SKM-1 treated with dmso at 0.1 percent for 144 hours (cell line): Measurements from ENCODE around the gene B4GALT5.
"Not testable (repeated sequence)": the region's sequence is repeated elsewhere in the genome, so short reads cannot be mapped to it uniquely, and the experiment has no call there.

Experiments
- DNase-seq: peaks from one replicate; lab custom pipeline; 2025; ENCODE audit not compliant: unreplicated experiment; lab: John Stamatoyannopoulos, UW

Gene B4GALT5, protein sequence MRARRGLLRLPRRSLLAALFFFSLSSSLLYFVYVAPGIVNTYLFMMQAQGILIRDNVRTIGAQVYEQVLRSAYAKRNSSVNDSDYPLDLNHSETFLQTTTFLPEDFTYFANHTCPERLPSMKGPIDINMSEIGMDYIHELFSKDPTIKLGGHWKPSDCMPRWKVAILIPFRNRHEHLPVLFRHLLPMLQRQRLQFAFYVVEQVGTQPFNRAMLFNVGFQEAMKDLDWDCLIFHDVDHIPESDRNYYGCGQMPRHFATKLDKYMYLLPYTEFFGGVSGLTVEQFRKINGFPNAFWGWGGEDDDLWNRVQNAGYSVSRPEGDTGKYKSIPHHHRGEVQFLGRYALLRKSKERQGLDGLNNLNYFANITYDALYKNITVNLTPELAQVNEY

DNA sequence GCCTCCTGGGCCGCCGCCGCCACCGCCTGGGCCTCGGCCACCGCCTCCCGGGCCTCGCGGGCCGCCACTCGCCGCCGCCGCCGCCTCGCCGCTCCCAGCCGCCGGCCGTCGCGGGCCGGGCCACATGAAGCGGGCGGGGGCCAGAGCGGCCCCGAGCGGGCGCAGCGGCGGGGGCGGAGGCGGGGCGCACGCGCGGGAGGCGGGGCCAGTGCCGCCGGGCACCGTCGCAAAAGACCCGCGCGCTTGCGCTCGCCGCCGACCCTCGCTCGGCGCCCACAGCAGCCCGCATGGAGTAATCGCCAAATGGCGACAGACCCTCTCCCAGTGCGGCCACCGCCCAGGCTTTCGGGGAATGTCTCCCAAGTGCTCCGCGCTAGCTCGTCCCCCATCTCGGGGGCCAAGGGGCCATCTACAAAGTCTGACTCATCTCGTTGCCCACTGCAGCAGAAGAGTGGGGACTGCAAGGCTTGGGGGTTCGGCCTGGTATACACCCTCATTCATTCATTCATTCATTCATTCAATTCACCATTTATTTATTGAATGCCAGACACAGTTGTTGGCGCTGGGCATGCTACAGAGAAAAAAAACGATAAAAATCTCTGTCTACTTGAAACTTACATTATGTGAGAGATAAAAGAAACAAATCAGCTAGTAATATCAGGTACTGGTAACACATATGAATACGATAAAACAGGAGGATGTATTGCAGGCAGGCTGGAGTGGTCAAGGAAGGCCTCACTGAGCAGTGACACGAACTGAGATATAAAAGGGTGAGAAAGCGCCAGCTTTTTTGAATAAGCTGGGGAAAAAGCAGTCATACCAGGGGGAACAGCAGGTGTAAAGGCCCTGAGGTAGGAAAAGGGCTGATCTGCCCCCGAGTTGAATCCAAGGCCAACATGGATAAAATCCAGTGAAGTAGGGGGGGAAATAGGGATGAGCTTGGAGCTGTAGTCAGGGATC, at the start of gene B4GALT5:
TSS of gene B4GALT5 (minus strand) at position 126 of the 960 bp plus-strand sequence. CDS start 188 bp downstream, outside the sequence.
- DNase-seq, result peak; percentile 58

DNA sequence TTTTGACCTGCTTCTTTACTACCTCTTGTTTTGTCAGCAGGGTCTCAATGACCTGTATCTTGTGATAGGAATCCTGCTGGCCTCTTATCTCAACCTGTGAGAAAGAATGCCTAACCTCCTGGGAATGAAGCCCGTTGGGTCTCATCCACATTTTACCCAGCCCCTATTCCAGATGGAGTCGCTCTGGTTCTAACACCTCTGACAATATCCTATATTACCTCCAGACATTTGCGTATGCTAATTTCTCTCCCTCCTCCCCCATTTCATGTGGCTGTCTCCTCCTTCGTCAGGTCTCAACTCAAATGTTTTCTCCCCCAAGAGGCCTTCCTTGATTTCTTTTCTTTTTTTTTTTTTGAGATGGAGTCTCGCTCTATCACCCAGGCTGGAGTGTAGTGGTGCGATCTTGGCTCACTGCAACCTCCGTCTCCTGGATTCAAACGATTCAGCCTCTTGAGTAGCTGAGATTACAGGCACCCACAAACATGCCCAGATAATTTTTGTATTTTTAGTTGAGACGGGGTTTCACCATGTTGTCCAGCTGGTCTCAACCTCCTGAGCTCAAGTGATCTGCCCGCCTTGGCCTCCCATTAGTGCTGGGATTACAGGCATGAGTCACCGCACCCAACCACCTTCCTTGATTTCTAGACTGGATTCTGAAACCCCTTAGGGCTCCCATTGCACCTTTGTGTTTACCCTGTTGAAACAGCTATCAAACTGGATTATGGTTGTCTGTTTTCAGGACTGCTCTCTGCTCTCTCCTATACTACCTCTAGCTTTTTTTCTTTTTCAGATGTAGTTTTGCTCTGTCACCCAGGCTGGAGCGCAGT, 49.5 kb upstream of the B4GALT5 start:
- DNase-seq, result no peak

DNA sequence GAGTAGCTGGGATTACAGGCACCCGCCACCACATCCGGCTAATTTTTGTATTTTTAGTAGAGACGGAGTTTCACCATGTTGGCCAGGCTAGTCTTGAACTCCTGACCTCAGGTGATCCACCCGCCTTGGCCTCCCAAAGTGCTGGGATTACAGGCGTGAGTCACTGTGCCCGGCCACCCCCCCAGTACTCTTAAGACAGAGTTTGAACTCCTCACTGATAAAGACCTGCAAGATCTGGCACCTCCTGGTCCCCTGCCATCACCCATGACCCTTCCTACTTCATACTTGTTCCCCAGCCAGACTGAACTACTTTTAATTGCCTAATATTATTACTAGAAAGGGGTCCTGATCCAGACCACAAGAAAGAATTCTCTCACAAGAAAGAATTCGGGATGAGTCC, 48.2 kb upstream of the B4GALT5 start:
- DNase-seq, result not testable (repeated sequence)

DNA sequence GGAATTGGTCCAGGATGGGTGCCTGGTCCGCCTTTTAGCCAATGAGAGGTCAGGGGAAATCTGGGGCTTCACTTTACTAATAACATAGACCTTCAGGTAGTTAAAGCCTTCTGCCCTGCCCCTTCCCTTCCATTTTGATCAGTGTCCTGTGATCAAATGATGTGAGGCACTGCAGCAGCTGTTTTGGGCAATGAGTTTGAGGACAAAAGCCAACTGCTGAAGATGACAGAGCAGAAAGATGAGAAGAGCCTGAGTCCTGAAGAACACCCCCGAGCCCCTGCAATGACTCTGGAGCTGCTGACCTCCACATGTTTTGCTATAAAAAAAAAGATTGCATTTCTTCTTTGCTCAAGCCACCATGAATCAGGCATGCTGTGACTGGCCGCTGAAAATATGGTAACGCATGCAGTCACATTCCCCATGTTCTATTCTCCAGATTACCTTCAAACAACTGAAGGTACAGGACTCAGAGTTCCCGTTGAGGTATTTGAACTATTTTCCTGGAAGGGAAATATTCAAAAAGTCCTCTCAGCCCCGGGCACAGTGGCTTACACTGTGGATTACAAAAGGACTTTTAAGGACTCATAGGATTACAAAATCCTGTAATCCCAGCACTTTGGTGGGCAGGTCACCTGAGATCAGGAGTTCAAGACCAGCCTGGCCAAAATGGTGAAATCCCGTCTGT, 45.7 kb upstream of the B4GALT5 start:
- no peak for DNase-seq

DNA sequence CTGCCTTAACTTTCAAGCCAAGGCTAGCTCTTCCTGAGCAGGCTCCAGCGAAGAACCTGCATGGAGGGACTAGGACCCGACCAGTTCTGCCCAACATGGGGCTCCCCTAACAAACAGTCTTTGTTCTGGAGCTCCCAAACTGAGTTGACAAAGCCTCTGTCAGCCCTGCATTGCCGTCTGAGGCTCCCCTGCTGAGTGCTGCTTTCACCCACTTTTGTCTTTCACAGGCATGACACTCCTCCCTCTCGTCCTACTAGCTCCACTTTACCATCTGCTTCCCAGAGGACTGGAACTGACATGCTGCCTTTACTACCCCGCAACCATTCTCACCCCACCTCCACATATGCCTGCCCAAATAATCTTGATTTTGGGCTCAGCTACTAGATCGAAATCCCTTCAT, 45.1 kb upstream of the B4GALT5 start:
- DNase-seq, result no peak

DNA sequence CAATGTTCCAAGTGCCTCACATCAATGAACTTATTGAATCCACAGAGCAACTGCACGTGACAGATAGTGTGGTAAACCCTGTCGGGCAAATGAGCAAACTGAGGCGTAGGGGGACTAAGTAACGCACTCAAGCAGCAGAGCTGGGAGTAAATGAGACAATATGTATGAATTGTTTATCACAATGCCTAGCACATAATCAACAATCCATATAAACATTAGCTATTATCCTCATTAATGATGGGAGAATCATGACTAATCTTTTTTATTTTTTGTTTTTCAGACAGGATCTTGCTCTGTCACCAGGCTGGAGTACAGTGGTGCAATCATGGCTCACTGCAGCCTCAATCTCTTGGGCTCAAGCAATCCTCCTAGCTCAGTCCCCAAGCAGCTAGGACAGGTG, 43.9 kb upstream of the B4GALT5 start:
- no peak for DNase-seq

DNA sequence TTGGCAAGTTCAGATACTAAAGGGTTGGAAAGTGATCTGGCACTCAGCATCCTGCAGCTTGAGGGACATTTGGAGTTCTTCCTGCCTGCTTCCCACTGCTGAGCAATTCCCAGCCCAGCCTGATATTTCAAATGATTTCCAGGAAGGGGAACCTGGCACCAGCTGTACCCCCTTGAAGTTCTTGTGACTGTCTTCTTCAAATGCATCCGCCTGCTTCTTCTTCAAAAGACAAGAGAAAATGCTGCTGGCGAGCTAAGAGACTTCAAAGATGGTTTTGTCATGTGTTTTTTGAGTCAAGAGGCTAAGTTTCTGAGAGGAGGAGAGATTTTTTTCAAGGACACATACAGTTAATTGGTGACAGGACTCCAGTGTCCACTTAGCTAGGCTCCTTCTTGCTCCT, 42.6 kb upstream of the B4GALT5 start:
- DNase-seq, result no peak

DNA sequence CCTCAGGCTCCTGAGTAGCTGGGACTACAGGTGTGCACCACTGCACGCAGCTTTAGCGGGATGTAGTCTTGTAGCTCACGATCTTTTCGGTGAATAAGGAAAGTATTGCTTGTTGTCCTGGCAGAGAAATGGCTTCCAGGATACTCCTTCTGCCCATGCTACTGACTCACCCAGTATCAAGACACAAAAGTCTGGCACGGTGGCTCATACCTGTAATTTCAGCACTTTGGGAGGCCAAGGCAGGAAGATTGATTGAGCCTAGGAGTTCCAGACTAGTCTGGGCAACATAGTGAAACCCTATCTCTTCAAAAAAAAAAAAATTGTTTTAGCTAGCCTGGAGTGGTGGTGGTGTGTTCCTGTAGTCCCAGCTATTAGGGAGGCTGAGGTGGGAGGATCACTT, 40.9 kb upstream of the B4GALT5 start:
- no peak for DNase-seq

DNA sequence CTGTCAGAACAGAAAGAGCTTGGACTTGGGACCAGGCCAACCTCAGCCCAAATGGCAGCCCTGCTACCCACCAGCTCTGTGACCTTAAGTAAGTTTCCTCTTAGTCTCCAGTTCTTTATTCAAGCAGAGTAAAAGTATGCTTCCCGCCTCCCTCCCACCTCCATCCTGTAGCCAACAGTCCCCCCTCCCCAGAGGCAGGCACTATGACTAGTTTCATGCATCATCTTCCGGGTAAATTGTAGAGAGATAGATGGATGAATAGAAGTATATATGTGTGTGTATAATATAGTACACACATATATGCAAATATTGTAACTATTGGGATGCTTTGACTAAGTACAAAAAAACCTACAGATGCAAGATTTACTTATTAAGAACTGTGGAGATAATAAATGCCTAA, 39.5 kb upstream of the B4GALT5 start:
- no peak for DNase-seq

DNA sequence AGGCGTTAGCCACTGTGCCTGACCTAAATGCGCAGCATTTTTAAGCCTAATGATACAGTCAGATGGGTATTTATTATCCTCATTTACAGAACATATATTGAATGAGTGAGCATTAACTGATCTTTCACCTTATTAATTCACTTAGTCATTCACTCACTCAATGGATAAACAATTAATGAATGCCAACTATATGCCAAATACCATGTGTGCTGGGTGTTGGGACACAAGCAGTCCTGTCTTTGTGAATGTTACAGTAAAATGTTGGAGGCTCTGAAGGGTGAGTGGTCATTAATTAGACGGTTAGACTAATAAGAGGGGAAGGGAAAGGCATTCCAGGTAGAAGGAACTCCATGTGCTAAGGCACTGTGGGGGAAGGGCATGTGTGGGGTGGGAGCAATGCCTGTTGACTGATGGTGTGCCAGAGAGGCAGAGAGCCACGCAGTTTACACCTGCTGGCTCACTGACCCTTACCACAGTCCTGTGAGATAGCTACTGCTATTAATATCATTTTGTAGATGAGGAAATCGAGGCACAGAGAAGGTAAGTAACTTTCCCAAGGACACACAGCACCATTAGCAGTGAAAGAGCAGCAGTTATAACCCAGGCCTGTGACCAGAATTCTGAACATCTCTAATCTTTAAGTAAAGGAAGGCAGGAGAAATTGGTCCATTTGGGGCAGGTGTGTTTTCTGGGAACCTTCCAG, 38.7 kb upstream of the B4GALT5 start:
- DNase-seq, result no peak

DNA sequence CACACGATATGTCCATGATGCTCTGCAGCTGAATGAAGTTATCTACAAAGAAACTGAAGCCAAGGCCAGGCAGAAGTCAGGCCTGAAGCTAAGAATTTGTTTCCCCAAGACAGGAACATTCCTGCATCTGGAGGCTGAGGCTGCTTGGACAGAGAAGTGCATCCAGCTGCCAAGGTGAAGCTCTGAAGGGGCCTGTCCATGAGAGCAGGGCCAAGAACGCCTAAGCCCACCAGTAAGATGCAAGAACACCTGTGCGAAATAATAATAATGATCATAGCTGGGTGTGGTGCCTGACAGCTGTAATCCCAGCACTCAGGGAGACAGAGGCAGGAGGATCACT, 37.7 kb upstream of the B4GALT5 start:
- DNase-seq, result no peak

DNA sequence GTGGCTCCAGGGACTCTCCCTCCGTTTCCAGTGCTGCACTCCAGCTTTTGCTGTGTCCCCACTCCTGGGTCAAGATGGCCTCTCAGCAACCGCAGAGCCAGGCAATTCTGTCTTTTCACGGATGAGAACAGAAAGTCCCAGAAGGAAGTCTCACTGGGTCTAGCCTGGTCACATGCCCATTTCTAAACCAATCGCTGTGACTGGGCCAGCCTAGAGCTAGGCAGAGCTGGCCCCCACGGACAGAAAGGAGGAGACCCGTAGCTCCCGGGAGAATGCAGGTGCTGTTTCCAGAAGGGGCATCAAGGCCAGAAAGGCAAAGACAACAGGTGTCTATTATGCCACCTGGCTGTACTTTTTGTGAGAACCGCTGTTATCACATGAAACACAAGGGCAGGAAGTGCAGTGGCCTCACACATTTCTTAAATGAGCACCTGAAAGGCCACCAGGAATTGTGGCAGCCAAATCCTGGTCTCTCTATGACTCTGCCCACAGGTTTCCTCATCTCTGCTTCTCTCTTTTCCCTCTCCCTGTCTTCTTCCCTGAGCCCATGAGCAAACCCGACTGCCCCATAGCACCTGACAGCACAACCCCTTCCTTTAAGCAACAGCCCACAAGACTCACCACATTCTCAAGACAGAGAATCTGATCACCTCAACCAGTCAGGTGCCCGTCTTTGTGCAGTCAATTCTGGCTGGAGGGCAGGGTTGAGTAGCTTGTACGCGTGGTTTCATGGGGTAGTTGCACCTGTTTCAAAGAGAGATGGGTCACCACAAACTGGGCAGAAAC, 37.1 kb upstream of the B4GALT5 start:
- no peak for DNase-seq

DNA sequence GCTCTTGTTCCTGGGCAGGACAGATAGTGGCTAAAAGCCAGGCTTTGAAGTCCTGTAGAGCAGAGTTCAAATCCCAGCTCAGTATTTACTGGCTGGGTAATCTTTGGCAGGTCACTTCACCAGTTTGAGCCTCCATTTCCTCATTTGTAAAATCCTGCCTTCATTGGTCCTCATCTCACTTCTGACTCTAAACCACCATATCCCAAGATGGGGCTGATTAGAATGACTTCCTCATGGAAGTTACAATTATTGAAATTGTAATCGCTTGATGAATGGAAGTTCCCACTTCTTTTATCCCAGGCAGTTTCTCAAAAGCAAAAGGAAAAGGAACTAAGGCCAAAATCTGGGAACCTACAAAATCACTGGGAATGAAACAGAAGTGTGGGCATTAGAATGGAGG, 35.9 kb upstream of the B4GALT5 start:
- no peak for DNase-seq

DNA sequence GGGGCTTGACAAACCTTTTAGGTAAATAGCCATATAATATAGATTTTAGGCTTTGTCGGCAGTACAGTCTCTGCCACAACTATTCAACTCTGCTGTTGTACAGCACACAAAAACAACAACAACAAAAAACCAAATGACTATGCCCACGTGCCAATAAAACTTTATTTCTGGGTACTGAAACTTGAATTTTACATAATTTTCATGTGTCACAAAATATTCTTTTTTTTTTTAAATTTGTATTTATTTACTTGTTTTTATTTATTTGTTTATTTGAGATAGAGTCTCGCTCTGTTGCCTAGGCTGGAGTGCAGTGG, 34.8 kb upstream of the B4GALT5 start:
- no peak for DNase-seq

DNA sequence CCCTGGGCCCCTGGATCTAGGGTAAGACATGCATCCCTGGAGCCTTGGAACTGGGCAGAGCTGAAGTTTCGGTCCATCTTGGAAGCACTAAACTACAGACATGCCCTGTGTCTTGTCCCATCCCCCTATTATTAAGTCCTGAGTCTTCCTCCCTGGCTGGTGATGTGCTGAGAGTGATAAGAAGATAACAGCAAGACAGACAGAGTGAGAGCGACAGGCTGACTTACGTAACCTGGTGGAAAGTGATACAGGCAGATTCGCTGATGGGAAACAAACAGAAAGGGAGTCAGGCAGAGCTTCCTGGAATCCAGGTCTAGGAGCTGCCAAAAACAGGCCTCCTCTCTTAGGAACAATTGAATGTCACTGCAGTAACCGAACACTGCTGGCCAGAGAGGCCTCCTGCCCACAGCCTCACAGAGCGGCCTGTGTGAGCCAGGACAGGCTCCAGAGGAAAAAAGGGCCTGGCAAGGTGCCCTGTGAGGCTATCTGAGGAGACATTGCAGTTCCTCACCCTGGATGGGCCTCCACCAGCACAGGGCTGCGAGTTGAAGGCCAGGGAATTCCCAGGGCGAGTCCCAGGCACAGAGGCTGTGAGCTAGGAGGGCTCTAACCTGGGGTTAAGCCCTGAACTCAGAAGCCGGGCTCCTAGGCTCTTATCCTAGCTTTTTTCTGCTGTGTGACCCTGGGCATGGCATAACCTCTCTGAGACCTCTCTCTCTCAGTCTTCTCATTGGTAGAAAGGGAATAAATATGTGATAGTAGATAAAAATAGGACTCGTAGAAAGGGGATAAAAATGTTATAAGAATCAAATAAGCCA, 34.2 kb upstream of the B4GALT5 start:
- DNase-seq, result no peak

DNA sequence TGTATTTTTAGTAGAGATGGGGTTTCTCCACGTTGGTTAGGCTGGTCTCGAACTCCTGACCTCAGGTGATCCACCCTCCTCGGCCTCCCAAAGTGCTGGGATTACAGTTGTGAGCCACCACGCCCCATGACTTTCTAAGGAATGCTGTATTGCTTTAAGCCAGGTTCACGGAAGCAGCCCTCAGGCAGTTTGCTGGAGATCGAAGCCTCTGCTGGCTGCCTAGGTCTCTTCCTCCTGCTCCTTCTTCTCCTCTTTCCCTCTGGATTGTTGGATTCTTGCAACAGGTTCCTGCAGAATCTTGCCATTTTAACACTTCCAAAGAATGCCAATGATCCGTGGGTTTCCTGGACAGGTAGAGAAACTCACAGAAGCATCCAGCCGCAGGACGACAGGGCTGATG, 29.3 kb upstream of the B4GALT5 start:
- DNase-seq, result no peak

DNA sequence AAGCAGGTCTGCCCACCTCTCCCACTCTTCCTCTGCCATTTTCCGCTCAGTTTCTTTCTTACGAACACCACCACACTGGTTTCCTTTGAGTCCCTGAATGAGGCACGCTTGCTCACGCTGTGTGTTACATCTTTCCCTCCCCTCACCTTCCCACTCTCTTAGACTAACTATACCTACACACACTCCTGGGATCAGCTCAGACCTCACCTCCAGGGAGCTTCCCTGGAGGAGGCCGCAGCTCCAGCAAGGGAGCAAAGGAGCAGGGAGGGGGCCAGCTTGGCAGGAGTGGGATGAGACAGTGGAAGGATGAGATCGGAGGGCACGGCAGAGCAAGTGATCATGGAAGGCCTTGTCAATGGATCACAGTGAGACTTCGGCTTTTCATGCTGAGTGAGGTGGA, 28.3 kb upstream of the B4GALT5 start:
- DNase-seq, result no peak

DNA sequence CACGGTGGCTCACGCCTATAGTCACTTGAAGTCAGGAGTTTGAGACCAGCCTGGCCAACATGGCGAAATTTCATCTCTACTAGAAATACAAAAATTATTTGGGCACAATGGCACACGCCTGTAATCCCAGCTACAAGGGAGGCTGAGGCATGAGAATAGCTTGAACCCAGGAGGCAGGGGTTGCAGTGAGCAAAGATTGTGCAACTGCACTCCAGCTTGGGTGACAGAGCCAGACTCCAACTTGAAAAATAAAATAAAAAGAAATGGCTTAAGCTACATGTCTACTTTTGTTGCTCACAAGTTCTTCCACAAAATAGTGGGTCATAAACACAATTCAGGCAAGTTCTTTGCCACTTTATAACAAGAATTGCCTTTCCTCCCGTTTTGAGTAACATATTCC, 27.1 kb upstream of the B4GALT5 start:
- DNase-seq, result no peak

DNA sequence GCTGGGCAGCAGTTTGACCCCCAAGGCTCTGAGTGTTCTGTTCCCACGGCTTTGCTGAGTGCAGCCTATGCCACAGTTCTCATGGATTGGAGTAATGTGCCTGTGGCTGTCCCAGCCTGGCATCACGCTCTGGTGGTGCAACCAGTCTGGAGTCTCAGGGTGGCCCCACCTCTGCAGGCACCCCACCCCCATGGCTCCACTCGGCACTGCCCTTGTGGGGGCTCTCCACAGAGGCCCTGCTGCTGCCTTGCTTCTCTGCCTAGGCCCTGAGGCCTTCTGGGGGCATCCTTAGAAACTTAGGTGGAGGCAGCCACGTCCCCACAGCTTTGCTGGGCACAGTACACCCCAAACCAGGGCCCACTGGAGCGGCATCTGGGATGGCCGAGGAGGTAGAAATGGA, 25.4 kb upstream of the B4GALT5 start:
- DNase-seq, result no peak
